ENCODE data around the gene ADAMTS9. TPM values are rescaled to one million over a fixed set of nuclear protein-coding genes. Genes with fewer than 3 reads are reported as not detected.

Gene ADAMTS9
- total RNA-seq, 4 donors from 2014 or later: 36.4 to 218 (median 99.1) TPM

- TF ChIP-seq, protein P1, sequence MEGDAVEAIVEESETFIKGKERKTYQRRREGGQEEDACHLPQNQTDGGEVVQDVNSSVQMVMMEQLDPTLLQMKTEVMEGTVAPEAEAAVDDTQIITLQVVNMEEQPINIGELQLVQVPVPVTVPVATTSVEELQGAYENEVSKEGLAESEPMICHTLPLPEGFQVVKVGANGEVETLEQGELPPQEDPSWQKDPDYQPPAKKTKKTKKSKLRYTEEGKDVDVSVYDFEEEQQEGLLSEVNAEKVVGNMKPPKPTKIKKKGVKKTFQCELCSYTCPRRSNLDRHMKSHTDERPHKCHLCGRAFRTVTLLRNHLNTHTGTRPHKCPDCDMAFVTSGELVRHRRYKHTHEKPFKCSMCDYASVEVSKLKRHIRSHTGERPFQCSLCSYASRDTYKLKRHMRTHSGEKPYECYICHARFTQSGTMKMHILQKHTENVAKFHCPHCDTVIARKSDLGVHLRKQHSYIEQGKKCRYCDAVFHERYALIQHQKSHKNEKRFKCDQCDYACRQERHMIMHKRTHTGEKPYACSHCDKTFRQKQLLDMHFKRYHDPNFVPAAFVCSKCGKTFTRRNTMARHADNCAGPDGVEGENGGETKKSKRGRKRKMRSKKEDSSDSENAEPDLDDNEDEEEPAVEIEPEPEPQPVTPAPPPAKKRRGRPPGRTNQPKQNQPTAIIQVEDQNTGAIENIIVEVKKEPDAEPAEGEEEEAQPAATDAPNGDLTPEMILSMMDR (IDR thresholded peaks at IDR 0.05; ENCODE audit: low read depth): no peak
Observed at GRCh38 chr3:64645243-64645642, 42.6 kb downstream of the ADAMTS9 start.

GRCh38 chr3:64644483-64644882 is 43.3 kb downstream of the ADAMTS9 start:
- TF ChIP-seq, protein P1 (IDR thresholded peaks at IDR 0.05; ENCODE audit: low read depth): no peak

DNA sequence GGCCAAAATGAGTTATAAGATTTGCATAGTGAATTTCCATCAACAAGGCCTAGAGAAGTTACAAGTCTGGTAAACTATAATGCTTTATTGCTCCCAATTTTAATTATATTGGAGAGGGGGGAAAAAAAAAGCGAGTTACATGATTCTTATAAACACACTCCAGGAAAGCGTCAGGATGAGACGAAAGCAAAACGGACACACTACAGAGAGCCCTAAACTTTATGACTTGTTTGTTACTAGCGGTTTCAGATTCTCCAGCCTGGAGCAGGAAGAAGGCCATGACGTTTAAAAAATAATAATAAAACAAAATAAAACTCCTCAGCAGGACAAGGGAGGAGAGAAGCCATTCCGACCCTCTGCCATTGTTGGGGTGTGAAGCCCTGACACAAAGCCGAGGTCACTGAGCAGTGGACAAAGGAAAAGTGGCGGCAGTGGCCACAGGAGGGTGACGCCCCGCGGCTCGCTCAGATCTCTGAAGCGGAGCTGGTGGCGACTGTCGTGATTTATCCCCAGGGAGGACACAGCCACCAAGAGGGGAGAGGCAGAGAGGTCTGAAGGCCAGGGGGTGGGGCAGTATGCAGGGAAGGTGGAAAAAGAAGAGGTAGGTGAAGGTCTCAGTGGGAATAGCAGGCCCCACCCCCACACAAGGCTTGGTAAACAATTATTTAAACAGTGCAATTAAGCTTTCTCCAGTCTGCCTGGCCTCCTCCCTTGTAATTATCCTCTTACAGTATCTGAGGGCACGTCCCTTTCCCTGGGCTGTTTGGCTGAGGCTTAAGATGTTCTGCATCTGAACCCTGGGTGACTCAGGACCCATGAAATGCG is 45.3 kb downstream of the ADAMTS9 start:
- TF ChIP-seq, protein P1 (IDR thresholded peaks at IDR 0.05; ENCODE audit: low read depth): no peak

- TF ChIP-seq, protein P1 (IDR thresholded peaks at IDR 0.05; ENCODE audit: low read depth): no peak
Observed at GRCh38 chr3:64638981-64639481, 48.8 kb downstream of the ADAMTS9 start.

DNA sequence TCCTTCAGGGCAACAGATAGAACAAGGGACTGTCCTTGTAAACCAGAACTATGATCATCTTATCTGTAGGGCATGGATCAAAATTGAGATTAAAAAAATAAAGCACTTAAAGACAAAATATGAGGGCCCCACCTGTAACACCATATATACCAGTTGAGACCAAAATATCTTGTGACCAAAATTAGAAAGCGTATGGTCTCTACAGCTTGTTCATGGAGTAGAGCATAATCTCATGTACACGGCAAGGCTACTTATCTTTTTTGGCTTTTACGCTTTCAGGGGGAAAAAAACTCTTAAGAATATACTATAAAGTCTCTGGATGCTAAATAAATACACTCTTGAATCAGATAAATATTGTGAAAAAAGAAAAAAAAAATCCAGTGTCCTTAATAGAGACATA is 49.3 kb downstream of the ADAMTS9 start:
- TF ChIP-seq, protein P1 (IDR thresholded peaks at IDR 0.05; ENCODE audit: low read depth): no peak

GRCh38 chr3:64634417-64634816 is 53.4 kb downstream of the ADAMTS9 start:
- TF ChIP-seq, protein P1 (IDR thresholded peaks at IDR 0.05; ENCODE audit: low read depth): no peak

DNA sequence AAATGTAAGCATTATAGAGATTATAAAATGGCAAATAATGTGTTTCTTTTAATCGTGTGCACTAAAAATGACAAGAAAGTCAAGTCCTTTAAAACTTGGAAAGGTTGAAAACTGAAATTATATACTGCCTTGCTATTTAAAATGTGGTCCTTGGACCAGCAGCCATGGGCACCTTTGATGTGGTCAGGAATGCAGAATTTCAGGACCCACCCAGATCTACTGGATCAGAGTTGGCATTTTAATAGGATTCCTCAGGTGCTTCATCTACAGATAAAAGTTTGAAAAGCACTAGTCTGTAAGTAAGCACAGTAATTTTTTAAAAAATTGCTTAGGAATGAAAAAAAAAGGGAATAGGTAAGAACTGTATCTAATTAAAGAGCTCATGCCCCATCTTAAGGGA is 55.8 kb downstream of the ADAMTS9 start:
- TF ChIP-seq, protein P1 (IDR thresholded peaks at IDR 0.05; ENCODE audit: low read depth): no peak

All from subcutaneous adipose tissue (tissue), 4 donors.